ENCODE results near the gene GRIK3. TPM values are rescaled to one million over a fixed set of nuclear protein-coding genes. Genes with fewer than 3 reads are reported as not detected.

Gene GRIK3
- total RNA-seq, 1 experiment from 2014 or later: 5.5 TPM

DNA sequence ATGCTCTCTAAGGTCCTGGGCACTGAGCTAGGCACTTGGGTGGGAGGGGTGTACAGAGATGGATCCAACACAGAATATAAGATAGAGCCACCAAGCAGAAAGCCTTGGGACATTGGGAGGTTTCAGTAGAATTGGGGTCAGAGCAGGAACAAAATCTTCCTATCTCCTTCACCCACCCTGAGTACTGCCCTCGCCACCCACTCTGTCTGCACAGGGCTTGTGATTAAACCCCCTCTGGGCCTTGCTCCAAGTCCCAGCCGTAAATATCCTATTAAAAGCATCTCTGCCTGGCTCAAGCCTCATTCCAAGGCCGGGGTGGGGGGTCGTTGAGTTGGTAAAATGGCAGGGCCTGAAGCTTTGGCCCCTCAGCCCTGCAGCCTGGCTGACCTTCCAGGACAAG, 166.7 kb downstream of the GRIK3 start (continued):
- TF ChIP-seq, protein P1, sequence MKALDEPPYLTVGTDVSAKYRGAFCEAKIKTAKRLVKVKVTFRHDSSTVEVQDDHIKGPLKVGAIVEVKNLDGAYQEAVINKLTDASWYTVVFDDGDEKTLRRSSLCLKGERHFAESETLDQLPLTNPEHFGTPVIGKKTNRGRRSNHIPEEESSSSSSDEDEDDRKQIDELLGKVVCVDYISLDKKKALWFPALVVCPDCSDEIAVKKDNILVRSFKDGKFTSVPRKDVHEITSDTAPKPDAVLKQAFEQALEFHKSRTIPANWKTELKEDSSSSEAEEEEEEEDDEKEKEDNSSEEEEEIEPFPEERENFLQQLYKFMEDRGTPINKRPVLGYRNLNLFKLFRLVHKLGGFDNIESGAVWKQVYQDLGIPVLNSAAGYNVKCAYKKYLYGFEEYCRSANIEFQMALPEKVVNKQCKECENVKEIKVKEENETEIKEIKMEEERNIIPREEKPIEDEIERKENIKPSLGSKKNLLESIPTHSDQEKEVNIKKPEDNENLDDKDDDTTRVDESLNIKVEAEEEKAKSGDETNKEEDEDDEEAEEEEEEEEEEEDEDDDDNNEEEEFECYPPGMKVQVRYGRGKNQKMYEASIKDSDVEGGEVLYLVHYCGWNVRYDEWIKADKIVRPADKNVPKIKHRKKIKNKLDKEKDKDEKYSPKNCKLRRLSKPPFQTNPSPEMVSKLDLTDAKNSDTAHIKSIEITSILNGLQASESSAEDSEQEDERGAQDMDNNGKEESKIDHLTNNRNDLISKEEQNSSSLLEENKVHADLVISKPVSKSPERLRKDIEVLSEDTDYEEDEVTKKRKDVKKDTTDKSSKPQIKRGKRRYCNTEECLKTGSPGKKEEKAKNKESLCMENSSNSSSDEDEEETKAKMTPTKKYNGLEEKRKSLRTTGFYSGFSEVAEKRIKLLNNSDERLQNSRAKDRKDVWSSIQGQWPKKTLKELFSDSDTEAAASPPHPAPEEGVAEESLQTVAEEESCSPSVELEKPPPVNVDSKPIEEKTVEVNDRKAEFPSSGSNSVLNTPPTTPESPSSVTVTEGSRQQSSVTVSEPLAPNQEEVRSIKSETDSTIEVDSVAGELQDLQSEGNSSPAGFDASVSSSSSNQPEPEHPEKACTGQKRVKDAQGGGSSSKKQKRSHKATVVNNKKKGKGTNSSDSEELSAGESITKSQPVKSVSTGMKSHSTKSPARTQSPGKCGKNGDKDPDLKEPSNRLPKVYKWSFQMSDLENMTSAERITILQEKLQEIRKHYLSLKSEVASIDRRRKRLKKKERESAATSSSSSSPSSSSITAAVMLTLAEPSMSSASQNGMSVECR (CRISPR knock-in tag; IDR thresholded peaks at IDR 0.05; ENCODE audit: borderline replicate concordance): no peak
- TF ChIP-seq ZNF396 (CRISPR knock-in tag; IDR thresholded peaks at IDR 0.05; ENCODE audit: borderline replicate concordance): no peak
- TF ChIP-seq CBFB (CRISPR knock-in tag; IDR thresholded peaks at IDR 0.05; ENCODE audit: low read depth): no peak
- no peak for TF ChIP-seq E2F5 (CRISPR knock-in tag; IDR thresholded peaks at IDR 0.05)
- TF ChIP-seq IRF2 (CRISPR knock-in tag; IDR thresholded peaks at IDR 0.05; ENCODE audit: borderline replicate concordance, low read depth): no peak
- no peak for TF ChIP-seq SOX15 (CRISPR knock-in tag; IDR thresholded peaks at IDR 0.05)

GRCh38 chr1:36866169-36866814, 168.0 kb downstream of the GRIK3 start:
- CTCF ChIA-PET: interaction anchor here (0.9 to 6.3 kb wide), 3 partner anchors 9 to 350 kb away, joined by 3 to 125 read pairs (median 5); no protein-coding TSS in a partner anchor
- no peak for ATAC-seq
- Mint-ChIP-seq H3K27me3 (ENCODE audit: low read depth) (no peaks in the 10 kb centered on the region; the same call in 1 of the 2 replicates), H3K9me3 (no peaks in the 10 kb centered on the region), H3K27ac (no peak overlapping the region), H3K4me3 (no peak overlapping the region), H3K36me3 (no peaks in the 10 kb centered on the region), H3K4me1 (peaks cover 3% of the 10 kb centered on the region; the same call in 1 of the 2 replicates)
- POLR2A ChIA-PET: no interaction called here
- DNase-seq (ENCODE audit: low spot score): no peak
- TF ChIP-seq ELF4 (CRISPR knock-in tag; IDR thresholded peaks at IDR 0.05; ENCODE audit: low read depth) (no peak), RORB (CRISPR knock-in tag; IDR thresholded peaks at IDR 0.05) (no peak), TEAD4 (CRISPR knock-in tag; IDR thresholded peaks at IDR 0.05) (no peak), E2F5 (CRISPR knock-in tag; IDR thresholded peaks at IDR 0.05) (no peak), HMGA2 (CRISPR knock-in tag; IDR thresholded peaks at IDR 0.05) (no peak), AR (CRISPR knock-in tag; IDR thresholded peaks at IDR 0.05) (no peak), MXD4 (CRISPR knock-in tag; IDR thresholded peaks at IDR 0.05; ENCODE audit: borderline replicate concordance) (no peak)
- TF ChIP-seq, protein P2, sequence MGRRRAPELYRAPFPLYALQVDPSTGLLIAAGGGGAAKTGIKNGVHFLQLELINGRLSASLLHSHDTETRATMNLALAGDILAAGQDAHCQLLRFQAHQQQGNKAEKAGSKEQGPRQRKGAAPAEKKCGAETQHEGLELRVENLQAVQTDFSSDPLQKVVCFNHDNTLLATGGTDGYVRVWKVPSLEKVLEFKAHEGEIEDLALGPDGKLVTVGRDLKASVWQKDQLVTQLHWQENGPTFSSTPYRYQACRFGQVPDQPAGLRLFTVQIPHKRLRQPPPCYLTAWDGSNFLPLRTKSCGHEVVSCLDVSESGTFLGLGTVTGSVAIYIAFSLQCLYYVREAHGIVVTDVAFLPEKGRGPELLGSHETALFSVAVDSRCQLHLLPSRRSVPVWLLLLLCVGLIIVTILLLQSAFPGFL (CRISPR knock-in tag; IDR thresholded peaks at IDR 0.05; ENCODE audit: borderline replicate concordance): no peak
- TF ChIP-seq, protein P3, sequence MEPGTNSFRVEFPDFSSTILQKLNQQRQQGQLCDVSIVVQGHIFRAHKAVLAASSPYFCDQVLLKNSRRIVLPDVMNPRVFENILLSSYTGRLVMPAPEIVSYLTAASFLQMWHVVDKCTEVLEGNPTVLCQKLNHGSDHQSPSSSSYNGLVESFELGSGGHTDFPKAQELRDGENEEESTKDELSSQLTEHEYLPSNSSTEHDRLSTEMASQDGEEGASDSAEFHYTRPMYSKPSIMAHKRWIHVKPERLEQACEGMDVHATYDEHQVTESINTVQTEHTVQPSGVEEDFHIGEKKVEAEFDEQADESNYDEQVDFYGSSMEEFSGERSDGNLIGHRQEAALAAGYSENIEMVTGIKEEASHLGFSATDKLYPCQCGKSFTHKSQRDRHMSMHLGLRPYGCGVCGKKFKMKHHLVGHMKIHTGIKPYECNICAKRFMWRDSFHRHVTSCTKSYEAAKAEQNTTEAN (CRISPR knock-in tag; IDR thresholded peaks at IDR 0.05): no peak
- TF ChIP-seq, protein P4, sequence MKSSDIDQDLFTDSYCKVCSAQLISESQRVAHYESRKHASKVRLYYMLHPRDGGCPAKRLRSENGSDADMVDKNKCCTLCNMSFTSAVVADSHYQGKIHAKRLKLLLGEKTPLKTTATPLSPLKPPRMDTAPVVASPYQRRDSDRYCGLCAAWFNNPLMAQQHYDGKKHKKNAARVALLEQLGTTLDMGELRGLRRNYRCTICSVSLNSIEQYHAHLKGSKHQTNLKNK (CRISPR knock-in tag; IDR thresholded peaks at IDR 0.05): no peak
- TF ChIP-seq, protein P5, sequence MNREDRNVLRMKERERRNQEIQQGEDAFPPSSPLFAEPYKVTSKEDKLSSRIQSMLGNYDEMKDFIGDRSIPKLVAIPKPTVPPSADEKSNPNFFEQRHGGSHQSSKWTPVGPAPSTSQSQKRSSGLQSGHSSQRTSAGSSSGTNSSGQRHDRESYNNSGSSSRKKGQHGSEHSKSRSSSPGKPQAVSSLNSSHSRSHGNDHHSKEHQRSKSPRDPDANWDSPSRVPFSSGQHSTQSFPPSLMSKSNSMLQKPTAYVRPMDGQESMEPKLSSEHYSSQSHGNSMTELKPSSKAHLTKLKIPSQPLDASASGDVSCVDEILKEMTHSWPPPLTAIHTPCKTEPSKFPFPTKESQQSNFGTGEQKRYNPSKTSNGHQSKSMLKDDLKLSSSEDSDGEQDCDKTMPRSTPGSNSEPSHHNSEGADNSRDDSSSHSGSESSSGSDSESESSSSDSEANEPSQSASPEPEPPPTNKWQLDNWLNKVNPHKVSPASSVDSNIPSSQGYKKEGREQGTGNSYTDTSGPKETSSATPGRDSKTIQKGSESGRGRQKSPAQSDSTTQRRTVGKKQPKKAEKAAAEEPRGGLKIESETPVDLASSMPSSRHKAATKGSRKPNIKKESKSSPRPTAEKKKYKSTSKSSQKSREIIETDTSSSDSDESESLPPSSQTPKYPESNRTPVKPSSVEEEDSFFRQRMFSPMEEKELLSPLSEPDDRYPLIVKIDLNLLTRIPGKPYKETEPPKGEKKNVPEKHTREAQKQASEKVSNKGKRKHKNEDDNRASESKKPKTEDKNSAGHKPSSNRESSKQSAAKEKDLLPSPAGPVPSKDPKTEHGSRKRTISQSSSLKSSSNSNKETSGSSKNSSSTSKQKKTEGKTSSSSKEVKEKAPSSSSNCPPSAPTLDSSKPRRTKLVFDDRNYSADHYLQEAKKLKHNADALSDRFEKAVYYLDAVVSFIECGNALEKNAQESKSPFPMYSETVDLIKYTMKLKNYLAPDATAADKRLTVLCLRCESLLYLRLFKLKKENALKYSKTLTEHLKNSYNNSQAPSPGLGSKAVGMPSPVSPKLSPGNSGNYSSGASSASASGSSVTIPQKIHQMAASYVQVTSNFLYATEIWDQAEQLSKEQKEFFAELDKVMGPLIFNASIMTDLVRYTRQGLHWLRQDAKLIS (CRISPR knock-in tag; IDR thresholded peaks at IDR 0.05; ENCODE audit: borderline replicate concordance): no peak

Data from WTC11 (cell line).